COLO668 (cell line): ENCODE results near the gene TGM1.
"Not testable (repeated sequence)": the region's sequence is repeated elsewhere in the genome, so short reads cannot be mapped to it uniquely, and the experiment has no call there.

Experiments used
- DNase-seq: peaks from one replicate; lab custom pipeline; 2025; ENCODE audit not compliant: unreplicated experiment; lab: John Stamatoyannopoulos, UW

TGM1 gene

GRCh38 chr14:24234095-24235005 is 28.6 kb downstream of the TGM1 start:
- no peak for DNase-seq

DNA sequence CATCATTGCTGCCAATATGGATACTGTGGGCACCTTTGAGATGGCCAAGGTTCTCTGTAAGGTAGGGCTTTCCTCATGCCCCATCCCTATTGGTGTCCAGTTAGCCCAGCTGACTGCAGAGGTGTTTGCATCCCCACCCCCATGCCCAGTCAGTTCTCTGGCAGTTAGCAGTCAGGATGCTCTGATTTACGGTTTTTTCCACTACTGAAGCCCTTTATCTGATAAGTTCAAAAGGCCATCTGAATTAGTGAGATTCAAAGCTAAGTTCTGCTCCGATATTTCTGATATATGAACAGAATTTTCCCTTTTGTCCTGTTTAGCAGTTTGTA is 29.5 kb downstream of the TGM1 start:
- DNase-seq, result peak; percentile 6

GRCh38 chr14:24232645-24233537 is 30.1 kb downstream of the TGM1 start, which contains the start of gene GMPR2:
Gene GMPR2 (plus strand): TSS chr14:24232929. CDS start chr14:24233254, 325 bp downstream.
- DNase-seq, result no peak

DNA sequence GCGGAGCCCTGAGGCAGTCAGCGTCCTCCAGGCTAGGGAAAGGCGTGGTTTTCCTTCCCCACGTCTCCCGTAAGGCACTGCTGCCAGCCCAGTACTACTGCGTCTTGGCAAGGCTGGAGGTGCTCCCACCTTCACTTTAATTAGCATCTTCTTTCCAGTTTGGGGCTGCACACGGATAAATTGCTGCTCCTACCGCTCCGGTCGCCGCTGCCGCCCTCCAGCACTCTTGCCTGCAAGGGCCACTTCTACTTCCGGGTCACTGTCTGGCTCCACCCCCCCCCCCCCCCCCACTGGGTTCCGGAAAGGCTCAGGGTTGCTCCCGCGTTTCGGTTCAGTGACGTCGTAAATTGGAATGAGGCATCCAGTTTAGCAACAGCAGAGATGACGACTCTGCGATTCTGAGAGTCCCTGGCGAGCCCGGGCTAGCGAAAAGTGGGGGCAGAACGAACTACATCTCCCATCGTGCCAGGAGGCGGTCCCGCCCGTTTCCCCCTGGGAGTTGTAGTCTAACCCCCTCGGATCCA is 30.8 kb downstream of the TGM1 start, which contains the start of gene NEDD8:
TSS of gene NEDD8 (minus strand) at position 247 of the 524 bp plus-strand sequence. CDS start at position 147, 100 bp downstream.
- peak; percentile 90 for DNase-seq

GRCh38 chr14:24231263-24232120 is 31.5 kb downstream of the TGM1 start:
- DNase-seq, result peak; percentile 42

DNA sequence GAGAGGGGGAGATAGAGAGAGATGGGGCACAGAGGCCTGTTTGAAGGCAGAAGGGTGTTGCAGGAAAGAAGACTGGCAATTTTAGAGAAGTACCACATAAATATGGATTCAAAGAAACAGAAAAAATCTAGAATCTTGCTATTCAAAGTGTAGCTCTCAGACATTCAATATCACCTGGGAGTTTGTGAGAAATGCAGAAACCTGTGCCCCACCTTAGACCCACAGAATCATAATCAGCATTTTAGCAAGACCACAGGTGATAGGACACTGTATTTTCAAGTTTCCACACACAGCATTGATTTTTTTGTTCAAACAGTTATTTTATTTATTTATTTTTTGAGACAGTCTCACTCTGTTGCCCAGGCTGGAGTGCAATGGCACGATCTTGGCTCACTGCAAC is 34.1 kb downstream of the TGM1 start:
- no peak for DNase-seq

DNA sequence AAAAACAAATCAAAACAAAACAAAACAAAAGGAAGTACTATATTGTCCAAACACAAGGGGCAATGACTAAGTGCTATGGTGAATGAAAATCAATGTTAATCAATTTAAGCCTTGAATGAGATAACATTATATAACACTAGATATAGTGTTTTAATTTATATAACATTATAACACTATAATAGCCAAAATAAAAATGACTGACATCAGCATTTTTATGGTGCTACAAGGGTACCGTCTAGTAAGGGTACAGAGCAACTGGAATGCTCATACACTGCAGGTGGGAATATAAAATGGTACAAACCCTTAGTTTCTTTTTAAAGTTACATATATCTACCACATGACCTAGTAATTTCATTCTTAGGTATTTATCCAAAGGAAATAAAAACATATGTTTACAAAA is 36.5 kb downstream of the TGM1 start:
- no peak for DNase-seq

GRCh38 chr14:24224618-24225071 is 38.3 kb downstream of the TGM1 start:
- no peak for DNase-seq

GRCh38 chr14:24222987-24223386 is 40.0 kb downstream of the TGM1 start:
- DNase-seq, result not testable (repeated sequence)

GRCh38 chr14:24219521-24219920 is 43.5 kb downstream of the TGM1 start:
- DNase-seq, result no peak

DNA sequence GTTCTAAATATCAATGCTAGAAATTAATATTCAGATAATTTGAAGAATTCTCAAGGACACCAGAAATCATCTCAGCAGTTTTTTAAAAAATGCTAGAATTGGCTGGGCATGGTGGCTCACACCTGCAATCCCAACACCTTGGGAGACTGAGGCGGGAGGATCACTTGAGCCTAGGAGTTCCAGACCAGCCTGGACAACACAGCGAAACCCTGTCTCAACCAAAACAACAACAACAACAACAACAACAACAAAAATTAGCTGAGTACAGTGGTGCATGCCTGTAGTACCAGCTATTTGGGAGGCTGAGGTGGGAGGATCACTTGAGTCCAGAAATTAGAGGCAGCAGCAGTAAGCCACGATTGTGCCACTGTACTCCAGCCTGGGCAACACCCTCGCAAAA is 43.9 kb downstream of the TGM1 start:
- DNase-seq, result no peak

DNA sequence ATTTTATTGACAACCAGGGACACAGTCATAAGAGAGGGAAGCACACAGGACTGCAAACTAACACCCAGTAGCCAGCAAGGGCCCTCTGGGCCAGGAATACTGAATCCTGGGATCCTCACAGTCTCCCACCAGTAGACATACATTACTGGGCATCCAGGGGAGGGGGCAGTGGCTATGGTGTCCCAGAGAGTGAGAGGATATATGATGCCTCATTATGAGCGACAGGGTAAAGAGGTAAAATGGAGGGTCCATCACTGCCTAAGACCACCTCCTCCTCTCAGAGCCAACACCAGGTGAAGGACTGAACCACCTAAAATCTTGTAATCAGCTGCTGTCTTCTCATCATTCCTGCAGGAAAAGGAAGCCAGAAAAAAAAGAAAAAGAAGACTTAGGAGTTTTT is 46.1 kb downstream of the TGM1 start:
- DNase-seq, result not testable (repeated sequence)

- no peak for DNase-seq
Measured at GRCh38 chr14:24216345-24216699, 46.7 kb downstream of the TGM1 start.

DNA sequence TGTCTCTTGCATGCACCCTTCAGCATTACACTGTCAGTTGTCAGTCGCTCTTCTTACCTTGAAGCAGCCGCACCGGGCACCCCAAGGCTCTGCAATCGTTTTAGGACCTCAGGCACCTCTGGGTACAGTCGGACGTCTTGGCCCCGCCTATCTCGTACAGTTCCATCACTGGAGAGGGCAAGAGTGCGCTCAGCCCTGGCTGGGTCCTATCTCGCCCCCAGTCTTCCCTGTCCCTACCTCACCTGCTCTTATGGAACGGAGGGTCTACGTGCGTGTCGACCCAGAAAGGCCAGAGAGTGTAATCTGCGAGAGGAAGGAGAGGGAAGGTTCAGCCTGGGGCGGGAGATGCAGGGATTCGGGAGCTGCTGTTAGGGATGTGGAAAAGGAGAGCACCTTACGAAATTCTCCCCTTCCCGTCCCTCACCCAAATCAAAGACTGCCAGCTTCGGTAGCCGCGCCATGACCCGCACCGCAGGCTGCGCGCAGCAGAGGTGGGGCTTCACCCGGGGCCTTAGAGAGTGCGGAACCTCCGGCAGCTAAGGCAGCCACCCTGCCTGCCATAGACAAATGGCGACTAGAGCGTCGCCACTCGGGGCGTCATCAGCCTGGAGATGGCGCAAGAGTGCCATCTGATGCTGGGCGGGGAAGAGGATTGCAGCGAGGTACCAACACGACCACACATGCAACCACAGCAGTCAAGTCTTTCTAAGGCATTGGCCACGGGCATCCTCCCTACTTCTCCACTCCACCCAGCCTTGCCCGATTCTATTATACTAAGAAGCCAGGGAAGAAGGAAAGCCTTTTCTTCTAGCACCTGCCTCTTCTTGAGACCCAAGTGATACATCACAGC is 47.3 kb downstream of the TGM1 start, which contains the start of gene MDP1:
TSS of gene MDP1 (minus strand) at position 572 of the 850 bp plus-strand sequence. CDS start at position 461, 111 bp downstream.
- DNase-seq, result peak; percentile 92

DNA sequence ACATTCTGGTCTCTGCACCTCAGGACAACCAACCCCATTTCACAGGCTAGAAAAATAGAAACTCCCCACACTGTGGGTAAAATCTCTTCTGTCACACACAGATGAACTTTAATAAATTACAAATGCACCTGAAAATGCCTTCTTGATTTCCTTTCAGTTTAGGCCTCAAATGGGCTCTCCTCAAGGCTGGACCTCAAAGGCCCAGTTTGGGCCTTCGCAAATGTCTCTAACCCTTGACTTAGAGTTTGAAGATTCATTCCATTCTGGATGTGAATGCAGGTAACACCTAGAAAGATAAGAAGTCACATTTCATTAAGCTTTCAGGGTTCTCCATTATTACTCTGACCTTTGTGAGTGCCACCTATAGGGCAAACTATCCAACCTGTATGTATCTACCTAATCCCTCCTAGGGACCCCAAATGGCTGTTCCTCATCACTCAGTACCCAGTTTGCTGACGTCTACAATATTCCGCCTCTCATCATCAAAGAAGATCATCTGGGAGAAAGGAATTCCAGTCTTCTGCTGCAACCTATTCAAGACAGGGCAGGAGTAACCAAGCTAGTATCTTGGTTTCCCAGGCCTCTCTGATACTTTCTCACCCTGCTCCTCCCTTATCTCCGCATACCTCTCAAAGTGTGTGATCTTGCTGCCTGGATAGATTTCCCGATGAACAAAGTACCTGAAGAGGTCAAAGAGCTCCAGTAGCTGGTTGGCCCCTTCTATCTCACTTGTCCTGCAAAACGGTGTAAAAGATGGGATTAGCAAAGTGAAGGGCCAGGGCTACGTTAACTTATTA is 48.9 kb downstream of the TGM1 start:
- no peak for DNase-seq

- DNase-seq, result peak; percentile 98
Measured at GRCh38 chr14:24212924-24213865, 49.8 kb downstream of the TGM1 start, which contains the start of gene CHMP4A. Gene CHMP4A (minus strand): TSS chr14:24213488. CDS start chr14:24213439, 49 bp downstream.

- no peak for DNase-seq
Measured at GRCh38 chr14:24211311-24211710, 51.7 kb downstream of the TGM1 start.
